Measurements from ENCODE around the gene EFCAB6. TPM values are rescaled to one million over a fixed set of nuclear protein-coding genes. Genes with fewer than 3 reads are reported as not detected.

Gene EFCAB6
- total RNA-seq, 1 donor from 2014 or later = 1.7 TPM

- intact Hi-C loops (cut with DNase I) = no loop called here
- DNase-seq = no peak
- no peak for ATAC-seq (ENCODE audit: poor library complexity)
Observed at GRCh38 chr22:43535741-43536140, 276.4 kb downstream of the EFCAB6 start.

DNA sequence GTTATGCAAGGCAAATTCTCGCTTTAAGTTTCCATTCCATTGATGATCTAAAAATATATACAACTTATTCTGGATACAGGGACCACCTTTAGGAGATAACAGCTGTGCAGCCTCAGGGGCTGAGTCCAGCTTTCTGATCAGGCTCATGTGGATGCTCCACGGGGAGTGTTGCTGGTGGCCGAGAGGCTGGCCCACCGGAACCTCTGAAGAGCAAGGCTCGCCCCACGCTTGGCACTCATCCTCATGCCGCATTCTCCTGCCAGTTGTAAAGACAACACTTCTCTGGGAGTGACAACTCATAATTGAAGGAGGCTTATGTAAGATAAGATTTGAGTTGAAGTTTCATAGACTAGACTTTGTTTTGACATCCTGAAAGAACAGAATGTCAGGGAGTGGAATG, 276.8 kb downstream of the EFCAB6 start:
- ATAC-seq (ENCODE audit: poor library complexity) (no peak), DNase-seq (no peak)
- intact Hi-C loops (cut with DNase I) = no loop called here

DNA sequence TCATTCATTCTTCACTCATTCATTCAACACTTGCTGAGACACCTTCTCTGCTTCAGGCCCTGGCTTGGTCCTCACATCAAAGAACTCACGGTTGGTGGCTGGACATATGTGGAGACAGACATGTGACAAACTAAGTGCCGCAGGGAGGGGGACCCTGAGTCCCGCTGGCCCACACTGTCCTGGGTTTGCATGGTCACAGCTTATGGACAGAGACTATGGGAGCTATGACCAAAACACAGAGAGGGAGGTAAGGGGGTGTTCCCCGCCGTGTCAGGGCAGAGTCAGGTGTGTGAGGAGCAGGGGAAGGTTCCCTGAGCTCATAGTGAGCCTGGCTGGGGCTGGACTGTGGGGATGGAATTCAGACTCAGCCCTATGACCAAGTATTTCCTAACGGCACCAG, 277.2 kb downstream of the EFCAB6 start:
- ATAC-seq (ENCODE audit: poor library complexity) = no peak
- intact Hi-C loops (cut with DNase I) = no loop called here
- no peak for DNase-seq

DNA sequence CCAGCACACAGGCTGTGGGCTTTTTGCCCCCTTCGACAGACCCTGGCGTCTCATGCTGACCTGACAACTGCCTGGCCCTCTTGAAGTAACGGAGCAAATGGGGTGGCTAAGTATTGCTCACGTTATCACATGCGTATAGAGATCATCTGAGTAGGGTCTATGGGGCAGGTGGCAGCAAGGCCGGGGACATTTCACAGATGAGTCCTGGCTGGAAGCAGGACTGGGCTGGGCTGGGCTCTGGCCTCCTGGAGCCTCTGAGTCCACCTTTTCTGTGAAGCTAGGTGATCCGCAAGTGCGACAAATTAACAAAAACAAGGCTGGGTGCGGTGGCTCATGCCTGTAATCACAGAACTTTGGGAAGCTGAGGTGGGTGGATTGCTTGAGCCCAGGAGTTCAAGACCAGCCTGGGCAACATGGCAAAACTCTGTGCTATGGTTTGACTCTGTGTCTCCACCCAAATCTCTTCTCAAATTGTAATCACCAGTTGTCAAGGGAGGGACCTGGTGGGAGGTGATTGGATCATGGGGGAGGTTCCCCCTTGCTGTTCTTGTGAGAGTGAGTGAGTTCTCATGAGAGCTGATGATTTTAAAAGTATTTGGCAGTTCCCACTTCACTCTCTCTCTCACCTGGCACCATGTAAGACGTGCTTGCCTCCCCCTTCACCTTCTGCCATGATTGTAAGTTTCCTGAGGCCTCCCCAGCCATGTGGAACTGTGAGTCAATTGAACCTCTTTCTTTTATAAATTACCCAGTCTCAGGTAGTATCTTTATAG, 278.3 kb downstream of the EFCAB6 start:
- DNase-seq = no peak
- ATAC-seq (ENCODE audit: poor library complexity) = no peak
- intact Hi-C loops (cut with DNase I) = no loop called here

DNA sequence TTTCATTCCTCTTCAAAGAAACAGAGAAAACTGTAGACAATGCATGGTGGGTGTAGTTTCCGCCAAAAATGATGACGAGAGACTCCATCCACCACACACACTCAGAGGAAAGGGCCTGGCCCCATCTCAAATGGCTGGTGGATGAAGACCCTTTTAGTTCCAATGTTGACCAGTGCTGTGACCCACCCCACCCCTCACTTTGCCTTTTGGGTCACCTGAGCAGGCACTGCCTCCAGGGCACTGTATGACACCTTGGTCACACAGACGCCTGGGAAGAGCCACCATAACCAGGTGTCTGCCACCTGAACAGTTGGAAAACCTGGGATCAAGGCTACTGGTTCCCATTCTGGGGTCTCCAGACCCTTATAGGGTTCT, 279.0 kb downstream of the EFCAB6 start:
- DNase-seq = no peak
- intact Hi-C loops (cut with DNase I) = no loop called here
- ATAC-seq (ENCODE audit: poor library complexity) = no peak

GRCh38 chr22:43532301-43533155, 279.6 kb downstream of the EFCAB6 start:
- no peak for ATAC-seq (ENCODE audit: poor library complexity)
- intact Hi-C loops (cut with DNase I) = no loop called here

GRCh38 chr22:43531651-43532050, 280.5 kb downstream of the EFCAB6 start:
- no peak for ATAC-seq (ENCODE audit: poor library complexity)
- DNase-seq = no peak
- intact Hi-C loops (cut with DNase I) = no loop called here

More at GRCh38 chr22:43532301-43533155, 279.6 kb downstream of the EFCAB6 start:
- DNase-seq = no peak

DNA sequence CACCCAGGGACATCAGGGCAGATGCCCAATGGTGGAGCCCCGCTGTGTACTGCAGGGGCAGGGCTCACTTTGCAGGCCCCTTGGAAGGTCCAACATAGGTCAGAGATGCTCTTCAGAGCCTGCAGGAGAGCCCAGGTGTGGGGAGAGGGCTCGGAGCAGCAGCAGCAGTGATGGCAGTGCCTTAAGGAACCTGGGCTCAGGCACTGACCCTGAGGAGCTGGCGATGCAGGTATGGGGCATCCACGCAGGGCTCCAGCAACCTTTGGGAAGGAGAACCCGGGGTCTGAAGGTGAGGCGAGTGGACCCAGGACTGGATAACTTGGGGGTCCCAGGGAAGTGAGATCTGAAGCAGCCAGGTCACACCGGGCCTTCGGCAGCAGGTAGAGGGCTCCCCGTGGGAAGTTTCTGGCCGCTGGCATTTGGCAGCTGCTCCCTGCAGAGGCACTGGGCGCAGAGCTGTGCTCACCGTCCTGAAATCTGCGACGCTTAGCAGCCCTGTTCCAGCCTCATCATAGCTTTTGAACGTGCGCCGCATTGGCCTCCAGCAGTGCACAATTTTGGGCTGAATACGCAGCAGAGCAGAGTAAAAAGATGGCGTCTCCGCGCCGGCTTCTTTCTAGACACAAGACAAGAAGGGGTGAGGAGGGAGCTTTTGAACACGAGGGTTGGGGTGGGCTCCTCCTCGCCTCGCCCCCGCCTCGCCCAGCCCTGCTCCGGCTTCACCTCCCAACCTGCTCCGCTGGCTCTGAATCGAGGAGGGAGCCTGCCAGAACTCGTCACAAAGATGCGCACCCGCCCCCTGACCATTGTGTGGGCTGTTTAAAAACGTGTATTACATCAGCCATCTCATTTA, 281.5 kb downstream of the EFCAB6 start:
- DNase-seq = no peak
- no peak for ATAC-seq (ENCODE audit: poor library complexity)
- intact Hi-C loops (cut with DNase I) = no loop called here

GRCh38 chr22:43529934-43530333, 282.2 kb downstream of the EFCAB6 start:
- ATAC-seq (ENCODE audit: poor library complexity) (no peak), DNase-seq (no peak)
- intact Hi-C loops (cut with DNase I) = no loop called here

DNA sequence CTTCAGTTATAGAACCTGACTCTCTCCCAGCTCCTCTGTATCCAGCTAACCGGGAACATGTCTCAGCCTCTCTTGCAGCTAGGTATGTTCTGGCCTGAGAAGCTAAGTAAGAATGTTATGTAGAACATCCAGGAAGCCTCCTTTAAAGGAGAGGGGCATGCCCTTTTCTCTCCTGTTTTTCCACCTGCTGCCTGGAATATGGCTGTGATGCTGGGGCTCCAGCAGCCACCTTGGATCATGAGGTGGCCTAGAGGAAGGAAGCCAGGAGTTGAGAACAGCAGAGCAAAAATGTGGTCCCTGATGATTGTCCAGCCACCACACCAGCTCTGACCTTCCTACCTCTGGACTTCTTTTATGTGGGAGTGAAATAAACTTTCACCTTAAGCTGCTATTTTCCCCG, 282.6 kb downstream of the EFCAB6 start:
- intact Hi-C loops (cut with DNase I) = no loop called here
- ATAC-seq (ENCODE audit: poor library complexity) (no peak), DNase-seq (no peak)

GRCh38 chr22:43528601-43529360, 283.3 kb downstream of the EFCAB6 start:
- DNase-seq (no peak), ATAC-seq (ENCODE audit: poor library complexity) (no peak)
- intact Hi-C loops (cut with DNase I) = no loop called here

- DNase-seq = no peak
- intact Hi-C loops (cut with DNase I) = no loop called here
- no peak for ATAC-seq (ENCODE audit: poor library complexity)
Observed at GRCh38 chr22:43526946-43527345, 285.2 kb downstream of the EFCAB6 start.

DNA sequence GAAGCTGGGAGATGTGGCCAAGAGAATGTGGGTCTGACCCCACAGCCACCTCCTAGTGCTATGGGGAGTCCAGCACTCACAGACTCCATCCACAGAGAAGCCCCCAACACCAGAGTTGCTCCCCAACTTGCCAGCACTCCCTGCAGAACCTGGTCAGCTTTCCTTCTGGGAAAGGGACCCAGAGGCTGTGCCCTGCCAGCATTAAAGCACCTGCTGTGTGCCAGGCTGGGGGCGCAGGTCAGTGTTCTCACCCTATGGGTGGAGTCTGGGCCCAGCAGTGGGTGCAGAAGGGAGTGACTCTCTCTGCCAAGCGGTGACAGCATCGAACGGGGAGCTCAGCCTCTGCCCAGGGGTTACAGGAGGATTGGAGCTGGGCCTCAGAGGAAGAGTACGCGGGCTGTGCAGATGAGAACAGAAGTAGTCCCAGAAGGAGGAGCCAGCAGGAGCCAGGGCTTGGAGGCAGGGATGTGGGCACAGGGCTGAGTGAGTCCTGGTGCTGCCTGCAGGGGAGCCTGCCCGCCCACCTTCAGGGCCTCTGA, 285.9 kb downstream of the EFCAB6 start:
- intact Hi-C loops (cut with DNase I) = no loop called here

DNA sequence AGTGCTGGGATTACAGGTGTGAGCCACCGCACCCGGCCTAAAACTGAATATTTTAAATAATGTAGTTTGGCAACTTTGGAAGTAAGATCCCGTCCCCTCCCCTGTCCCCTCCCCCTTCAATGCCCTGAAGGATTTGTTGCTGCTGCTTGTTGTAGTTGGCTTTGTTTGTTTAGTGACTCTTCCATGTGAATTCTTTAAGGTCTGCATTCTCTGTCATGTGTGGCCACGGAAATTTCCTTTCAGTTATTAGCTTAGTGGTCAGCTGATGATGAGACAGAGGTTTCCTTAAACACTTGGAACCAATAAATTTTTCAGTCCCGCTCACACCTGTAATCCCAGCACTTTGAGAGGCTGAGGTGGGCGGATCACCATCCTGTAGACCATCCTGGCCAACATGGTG, 290.4 kb downstream of the EFCAB6 start:
- intact Hi-C loops (cut with DNase I) = no loop called here
- no peak for ATAC-seq (ENCODE audit: poor library complexity)
- DNase-seq = no peak

More for the DNA sequence above, 285.9 kb downstream of the EFCAB6 start:
- DNase-seq = no peak
- ATAC-seq (ENCODE audit: poor library complexity) = no peak

- ATAC-seq (ENCODE audit: poor library complexity) (no peak), DNase-seq (no peak)
- intact Hi-C loops (cut with DNase I) = no loop called here
Observed at GRCh38 chr22:43520632-43521039, 291.5 kb downstream of the EFCAB6 start.

DNA sequence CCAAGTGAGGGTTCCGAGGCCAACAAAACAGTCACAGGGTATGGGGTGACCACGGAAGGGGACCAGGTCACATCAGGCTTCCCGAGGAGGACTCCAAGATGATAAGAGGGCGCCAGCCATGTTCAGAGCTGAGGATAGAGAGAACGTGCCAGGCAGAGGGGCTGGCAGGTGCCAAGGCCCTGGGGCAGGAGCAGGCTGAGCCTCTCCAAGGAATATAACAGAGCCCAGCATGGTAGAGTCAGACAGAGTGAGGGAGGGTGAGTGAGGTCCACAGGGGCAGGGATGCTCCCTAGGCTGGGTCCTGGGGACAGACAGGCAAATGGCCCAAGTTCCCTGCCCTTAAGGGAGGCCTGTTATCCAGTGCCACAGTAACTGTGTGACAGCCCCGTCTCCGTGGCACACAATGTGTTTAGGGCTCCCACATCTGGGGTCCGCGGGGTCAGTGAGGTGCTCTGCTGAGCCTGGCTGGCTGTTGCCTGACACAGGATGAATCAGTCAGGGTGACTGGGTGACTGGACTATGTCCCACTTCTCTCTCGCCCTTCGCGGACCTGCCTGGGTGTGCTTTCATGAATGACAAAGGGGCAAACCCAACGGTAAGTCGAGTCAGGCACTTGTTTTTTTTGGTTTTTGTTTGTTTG, 295.0 kb downstream of the EFCAB6 start:
- intact Hi-C loops (cut with DNase I) = no loop called here
- ATAC-seq (ENCODE audit: poor library complexity) (no peak), DNase-seq (no peak)

DNA sequence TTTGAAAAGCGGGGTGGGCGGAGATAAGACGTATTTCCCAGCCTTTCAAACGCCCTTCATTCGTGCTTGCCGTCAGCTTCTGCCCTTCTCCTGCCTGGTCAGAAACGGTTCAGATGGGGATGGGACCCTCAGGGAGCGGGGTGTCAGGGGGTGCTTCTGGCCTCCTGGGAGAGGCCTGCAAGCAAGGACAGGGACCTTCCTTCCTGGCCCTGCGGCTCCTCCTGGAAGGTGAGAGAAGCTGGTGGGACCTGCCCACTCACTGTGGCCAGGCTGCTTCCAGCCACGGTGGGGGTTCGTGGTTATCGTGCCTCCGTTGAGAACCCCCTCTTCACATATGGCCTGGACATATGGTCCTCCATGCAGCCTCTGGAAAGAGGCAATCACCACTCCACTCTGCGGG, 295.7 kb downstream of the EFCAB6 start:
- ATAC-seq (ENCODE audit: poor library complexity) (no peak), DNase-seq (no peak)
- intact Hi-C loops (cut with DNase I) = no loop called here

DNA sequence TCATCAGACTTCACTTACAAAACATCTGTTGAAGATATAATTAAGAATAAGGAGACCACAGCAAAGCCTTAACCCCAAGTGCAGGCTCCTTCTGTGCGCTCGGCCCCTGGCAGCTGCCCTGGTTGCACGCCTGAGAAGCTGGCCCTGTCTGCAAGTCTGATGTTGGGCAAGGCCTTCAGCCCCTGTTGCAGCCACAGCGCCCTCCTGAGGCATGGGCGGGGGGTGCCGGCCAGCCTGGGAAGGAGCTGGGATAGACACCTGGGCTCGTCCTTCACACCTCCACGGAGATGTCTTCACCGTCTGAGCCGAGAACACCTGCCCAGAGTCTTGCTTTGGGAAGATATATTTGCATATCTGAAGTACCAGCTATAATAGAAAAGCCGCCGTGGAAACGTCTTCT, 296.2 kb downstream of the EFCAB6 start:
- ATAC-seq (ENCODE audit: poor library complexity) = no peak
- intact Hi-C loops (cut with DNase I) = no loop called here
- DNase-seq = no peak
